SK-N-SH (cell line): ENCODE results near the gene PLA2G5. TPM values are rescaled to one million over a fixed set of nuclear protein-coding genes. Genes with fewer than 3 reads are reported as not detected.

Source experiments
- CTCF ChIA-PET: fragments of 300-600, 350-600 bp; formaldehyde crosslinking; extraction: SDS; loops from one replicate; lab custom pipeline; 2021; lab: Yijun Ruan, JAX
- POLR2A ChIA-PET: fragments of 350-600 bp; sonication (Branson Sonifier 250); formaldehyde crosslinking; extraction: SDS; loops from one replicate; lab custom pipeline; 2020; ENCODE audit warnings: antibody characterized with exemption, inconsistent platforms; lab: Yijun Ruan, JAX
- DNase-seq: peaks from one replicate; pipeline ENCODE4 v3.0.0; 2012
- H2AFZ ChIP-seq: fragments of 200-600 bp; sonication (generic); 2 replicates; pipeline ENCODE4 v1.8.1; 2016; ENCODE audit warnings: antibody characterized with exemption, mild to moderate bottlenecking, low read depth
- H3F3A ChIP-seq: fragments of 200-600 bp; sonication (generic); replicated peaks from 2 replicates; pipeline ENCODE3; 2016; ENCODE audit warnings: antibody characterized with exemption, mild to moderate bottlenecking; ENCODE audit not compliant: insufficient read depth
- H3K27ac ChIP-seq, 2 experiments: fragments of 200-500 bp in 1 of 2; fragments of 200-600 bp in 1 of 2; sonication (Bioruptor generic) in 1 of 2; sonication (generic), shearing (Covaris generic) in 1 of 2; 2 replicates each; pipeline versions ENCODE4 v1.5.1 to v1.6.1; 2014 to 2016; ENCODE audit warnings: low read depth in 2 of 2, inconsistent platforms in 1 of 2, low read length in 1 of 2, mild to moderate bottlenecking in 1 of 2, mixed read lengths in 1 of 2
- H3K27me3 ChIP-seq: fragments of 200-600 bp; sonication (generic), shearing (Covaris generic); 2 replicates; pipeline ENCODE4 v1.6.1; 2016; ENCODE audit warnings: mixed run types; ENCODE audit not compliant: insufficient read depth
- H3K36me3 ChIP-seq, 2 experiments: fragments of 200-500 bp in 1 of 2; fragments of 200-600 bp in 1 of 2; sonication (Bioruptor generic) in 1 of 2; sonication (generic) in 1 of 2; replicated peaks in 1 of 2; 2 replicates each; pipeline versions ENCODE3 to v1.5.1; 2014 to 2016; ENCODE audit warnings: low read length in 1 of 2, mild to moderate bottlenecking in 1 of 2; ENCODE audit not compliant: insufficient read depth in 2 of 2, control insufficient read depth in 1 of 2
- H3K4me1 ChIP-seq, 2 experiments: fragments of 200-500 bp in 1 of 2; fragments of 200-600 bp in 1 of 2; sonication (Bioruptor generic) in 1 of 2; sonication (generic), shearing (Covaris generic) in 1 of 2; 2 replicates each; pipeline versions ENCODE4 v1.5.1 to v1.6.1; 2014 to 2016; ENCODE audit warnings: low read depth in 1 of 2, low read length in 1 of 2, mixed run types in 1 of 2; ENCODE audit not compliant: insufficient read depth in 2 of 2, control insufficient read depth in 1 of 2
- H3K4me2 ChIP-seq: fragments of 200-600 bp; sonication (generic), shearing (Covaris generic); 2 replicates; pipeline ENCODE4 v1.6.1; 2017; ENCODE audit warnings: mixed run types
- H3K4me3 ChIP-seq, 2 experiments: fragments of 200-500 bp in 1 of 2; fragments of 200-600 bp in 1 of 2; sonication (Bioruptor generic) in 1 of 2; sonication (generic), shearing (Covaris generic) in 1 of 2; 2 replicates each; pipeline versions ENCODE4 v1.5.1 to v1.8.1; 2014 to 2016; ENCODE audit warnings: low read depth in 2 of 2, inconsistent platforms in 1 of 2, low read length in 1 of 2, mild to moderate bottlenecking in 1 of 2, mixed read lengths in 1 of 2, moderate library complexity in 1 of 2
- H3K79me2 ChIP-seq: fragments of 200-600 bp; sonication (generic); 2 replicates; pipeline ENCODE4 v1.8.1; 2017; ENCODE audit warnings: mild to moderate bottlenecking; ENCODE audit not compliant: insufficient read depth
- H3K9ac ChIP-seq: fragments of 200-600 bp; sonication (generic); 2 replicates; pipeline ENCODE4 v1.6.1; 2017; ENCODE audit warnings: mixed run types
- H3K9me2 ChIP-seq: fragments of 200-600 bp; sonication (generic); 2 replicates; pipeline ENCODE4 v1.6.1; 2017; ENCODE audit warnings: mixed run types
- H3K9me3 ChIP-seq: fragments of 200-600 bp; sonication (generic); 2 replicates; pipeline ENCODE4 v1.6.1; 2017; ENCODE audit warnings: mixed run types, mild to moderate bottlenecking, moderate library complexity
- H4K20me1 ChIP-seq: fragments of 200-600 bp; sonication (generic); 2 replicates; pipeline ENCODE4 v1.6.1; 2017; ENCODE audit warnings: mild to moderate bottlenecking, mixed run types; ENCODE audit not compliant: insufficient read depth
- ELF1 ChIP-seq: IDR thresholded peaks from 2 replicates; pipeline ENCODE4 v1.4.0; 2012
- EP300 ChIP-seq, 2 experiments: IDR thresholded peaks; 2 replicates each; pipeline versions ENCODE4 v1.4.0 to v1.6.1; 2012; ENCODE audit warnings: borderline replicate concordance in 1 of 2, low read depth in 1 of 2, low read length in 1 of 2
- EZH2phosphoT487 ChIP-seq: fragments of 200-600 bp; sonication (generic); IDR thresholded peaks from 2 replicates; pipeline ENCODE4 v1.6.1; 2017; ENCODE audit warnings: low read depth, mixed run types, mild to moderate bottlenecking, antibody characterized with exemption, moderate library complexity, borderline replicate concordance
- FOSL2 ChIP-seq: IDR thresholded peaks from 2 replicates; pipeline ENCODE4 v1.4.0; 2012; ENCODE audit warnings: low read depth, mild to moderate bottlenecking, moderate library complexity, borderline replicate concordance
- FOXJ3 ChIP-seq: sonication (generic); formaldehyde crosslinking; IDR thresholded peaks from 2 replicates; pipeline ENCODE4 v1.5.1; 2020; ENCODE audit warnings: mild to moderate bottlenecking, missing genetic modification reagents
- GABPA ChIP-seq: IDR thresholded peaks from 2 replicates; pipeline ENCODE4 v1.4.0; 2012; ENCODE audit warnings: low read depth, mild to moderate bottlenecking
- GATA2 ChIP-seq: sonication (generic); formaldehyde crosslinking; IDR thresholded peaks from 2 replicates; pipeline ENCODE4 v1.5.0; 2020; ENCODE audit warnings: mild to moderate bottlenecking, missing genetic modification reagents
- MAX ChIP-seq: IDR thresholded peaks from 2 replicates; pipeline ENCODE4 v1.4.0; 2012; ENCODE audit warnings: low read depth
- NFIC ChIP-seq: IDR thresholded peaks from 2 replicates; pipeline ENCODE4 v1.4.0; 2012; ENCODE audit warnings: borderline replicate concordance
- RCOR1 ChIP-seq: fragments of 150-350 bp; IDR thresholded peaks from 2 replicates; pipeline ENCODE4 v1.6.1; 2017; ENCODE audit warnings: antibody characterized with exemption, low read length
- RFX5 ChIP-seq: IDR thresholded peaks from 2 replicates; pipeline ENCODE4 v1.6.1; 2012; ENCODE audit warnings: mild to moderate bottlenecking, improper control_type of control experiment, low read length
- RXRA ChIP-seq: IDR thresholded peaks from 2 replicates; pipeline ENCODE4 v1.4.0; 2012; ENCODE audit warnings: low read depth, mild to moderate bottlenecking, borderline replicate concordance
- SMC3 ChIP-seq: IDR thresholded peaks from 2 replicates; pipeline ENCODE4 v1.6.1; 2012; ENCODE audit warnings: low read depth, low read length, improper control_type of control experiment
- TAF1 ChIP-seq: IDR thresholded peaks from 2 replicates; pipeline ENCODE4 v1.6.1; 2012; ENCODE audit warnings: low read depth, mild to moderate bottlenecking, low read length, moderate library complexity, borderline replicate concordance
- TCF12 ChIP-seq: IDR thresholded peaks from 2 replicates; pipeline ENCODE4 v1.4.0; 2012
- TEAD4 ChIP-seq: IDR thresholded peaks from 2 replicates; pipeline ENCODE4 v1.4.0; 2012; ENCODE audit warnings: mild to moderate bottlenecking, borderline replicate concordance; ENCODE audit not compliant: insufficient read depth
- USF1 ChIP-seq: IDR thresholded peaks from 2 replicates; pipeline ENCODE4 v1.4.0; 2012; ENCODE audit warnings: low read depth, borderline replicate concordance
- USF2 ChIP-seq: fragments of 150-350 bp; IDR thresholded peaks from 2 replicates; pipeline ENCODE4 v1.6.1; 2017; ENCODE audit warnings: antibody characterized with exemption, low read length, low read depth, borderline replicate concordance
- YY1 ChIP-seq: IDR thresholded peaks from 2 replicates; pipeline ENCODE4 v1.4.0; 2012; ENCODE audit warnings: low read depth, mild to moderate bottlenecking
- WGBS: methylation state at CpG from one replicate; pipeline ENCODE4 v1.1.6; 2017; ENCODE audit warnings: low lambda C conversion rate; 5-methylcytosine and 5-hydroxymethylcytosine counted together
- polyA plus RNA-seq, 3 experiments: library from polyadenylated mRNA; depleted of rRNA; stranded (reverse); fragments of >200 nt; gene quantifications; 2 replicates each; pipeline ENCODE4 v1.2.3, GENCODE V29; 2012
- TF ChIP-seq, protein P1 (sequence below): fragments of 200-600 bp; sonication (generic); IDR thresholded peaks from 2 replicates; pipeline ENCODE4 v1.6.1; 2017; ENCODE audit warnings: antibody characterized with exemption, mild to moderate bottlenecking, moderate library complexity
- TF ChIP-seq, protein P2 (sequence below): IDR thresholded peaks from 2 replicates; pipeline ENCODE4; 2012

The PLA2G5 gene
- polyA plus RNA-seq, 1 of the 3 experiments (the other 2 are of a cell fraction): not detected

GRCh38 chr1:20137055-20137454 lies 67.1 kb downstream of the PLA2G5 start:
- POLR2A ChIA-PET: no interaction called here
- no peak overlapping the region for H2AFZ ChIP-seq
- no peak for TF ChIP-seq SMC3
- no peak for TF ChIP-seq EP300 (IDR thresholded peaks at IDR 0.05; ENCODE audit: borderline replicate concordance in 1 of 2, low read depth in 1 of 2, low read length in 1 of 2)
- no peak for TF ChIP-seq GATA2
- TF ChIP-seq YY1: no peak
- TF ChIP-seq TCF12: no peak
- TF ChIP-seq RXRA: no peak
- TF ChIP-seq, protein P1, sequence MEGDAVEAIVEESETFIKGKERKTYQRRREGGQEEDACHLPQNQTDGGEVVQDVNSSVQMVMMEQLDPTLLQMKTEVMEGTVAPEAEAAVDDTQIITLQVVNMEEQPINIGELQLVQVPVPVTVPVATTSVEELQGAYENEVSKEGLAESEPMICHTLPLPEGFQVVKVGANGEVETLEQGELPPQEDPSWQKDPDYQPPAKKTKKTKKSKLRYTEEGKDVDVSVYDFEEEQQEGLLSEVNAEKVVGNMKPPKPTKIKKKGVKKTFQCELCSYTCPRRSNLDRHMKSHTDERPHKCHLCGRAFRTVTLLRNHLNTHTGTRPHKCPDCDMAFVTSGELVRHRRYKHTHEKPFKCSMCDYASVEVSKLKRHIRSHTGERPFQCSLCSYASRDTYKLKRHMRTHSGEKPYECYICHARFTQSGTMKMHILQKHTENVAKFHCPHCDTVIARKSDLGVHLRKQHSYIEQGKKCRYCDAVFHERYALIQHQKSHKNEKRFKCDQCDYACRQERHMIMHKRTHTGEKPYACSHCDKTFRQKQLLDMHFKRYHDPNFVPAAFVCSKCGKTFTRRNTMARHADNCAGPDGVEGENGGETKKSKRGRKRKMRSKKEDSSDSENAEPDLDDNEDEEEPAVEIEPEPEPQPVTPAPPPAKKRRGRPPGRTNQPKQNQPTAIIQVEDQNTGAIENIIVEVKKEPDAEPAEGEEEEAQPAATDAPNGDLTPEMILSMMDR: no peak
- no peak for TF ChIP-seq GABPA
- TF ChIP-seq USF2: no peak
- TF ChIP-seq USF1: no peak
- no peak for TF ChIP-seq RFX5
- TF ChIP-seq TEAD4: no peak
- no peak for TF ChIP-seq EZH2phosphoT487
- TF ChIP-seq RCOR1: no peak
- no peak for TF ChIP-seq NFIC
- no peak for TF ChIP-seq FOXJ3 (CRISPR knock-in tag)
- TF ChIP-seq, all 33 proteins: peak for 0

DNA sequence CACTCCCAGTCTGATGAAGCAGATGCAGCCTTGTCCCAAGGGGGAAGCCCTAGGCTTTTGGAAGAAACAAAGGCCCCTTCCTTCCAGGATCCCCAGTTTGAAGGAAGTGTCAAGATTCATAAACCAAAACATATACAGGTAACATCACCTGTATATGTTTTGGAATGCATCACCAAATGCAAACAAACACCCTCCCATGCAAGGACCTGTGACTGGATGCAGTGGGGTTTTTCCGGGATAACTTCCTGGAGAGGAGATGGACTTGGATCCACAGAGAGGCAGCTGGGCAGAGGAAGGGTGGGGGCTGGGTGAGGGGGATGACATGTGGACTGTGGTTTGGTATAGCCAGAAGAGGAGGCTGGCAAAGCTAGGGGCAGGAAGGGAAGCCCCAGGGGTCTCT lies 67.6 kb downstream of the PLA2G5 start:
- Histone ChIP-seq H3K4me1 (no peaks in the 10 kb centered on the region), H2AFZ (no peak overlapping the region), H3K4me2 (no peak overlapping the region), H3F3A (no peaks in the 10 kb centered on the region), H3K9me3 (no peaks in the 10 kb centered on the region), H3K27me3 (no peaks in the 10 kb centered on the region), H3K27ac (no peak overlapping the region), H3K36me3 (no peaks in the 10 kb centered on the region), H3K4me3 (no peak overlapping the region), H3K9ac (no peak overlapping the region), H4K20me1 (no peaks in the 10 kb centered on the region), H3K79me2 (no peaks in the 10 kb centered on the region), H3K9me2 (no peaks in the 10 kb centered on the region)
- CTCF ChIA-PET: interaction anchor here (1.1 kb wide), 1 partner anchor 14 kb away, joined by 3 read pairs; no protein-coding TSS in a partner anchor
- WGBS: 100% methylated on average over 1 of the region's 1 CpG
- no peak for DNase-seq
- POLR2A ChIA-PET: no interaction called here
- no peak for TF ChIP-seq TEAD4
- no peak for TF ChIP-seq FOSL2
- no peak for TF ChIP-seq USF2
- no peak for TF ChIP-seq TCF12
- TF ChIP-seq ELF1: no peak
- TF ChIP-seq SMC3: no peak
- no peak for TF ChIP-seq EZH2phosphoT487
- no peak for TF ChIP-seq MAX
- TF ChIP-seq RCOR1: no peak
- TF ChIP-seq FOXJ3 (CRISPR knock-in tag): no peak
- TF ChIP-seq, protein P2, sequence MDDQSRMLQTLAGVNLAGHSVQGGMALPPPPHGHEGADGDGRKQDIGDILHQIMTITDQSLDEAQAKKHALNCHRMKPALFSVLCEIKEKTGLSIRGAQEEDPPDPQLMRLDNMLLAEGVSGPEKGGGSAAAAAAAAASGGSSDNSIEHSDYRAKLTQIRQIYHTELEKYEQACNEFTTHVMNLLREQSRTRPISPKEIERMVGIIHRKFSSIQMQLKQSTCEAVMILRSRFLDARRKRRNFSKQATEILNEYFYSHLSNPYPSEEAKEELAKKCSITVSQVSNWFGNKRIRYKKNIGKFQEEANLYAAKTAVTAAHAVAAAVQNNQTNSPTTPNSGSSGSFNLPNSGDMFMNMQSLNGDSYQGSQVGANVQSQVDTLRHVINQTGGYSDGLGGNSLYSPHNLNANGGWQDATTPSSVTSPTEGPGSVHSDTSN: no peak
- no peak for TF ChIP-seq EP300 (IDR thresholded peaks at IDR 0.05; ENCODE audit: borderline replicate concordance in 1 of 2, low read depth in 1 of 2, low read length in 1 of 2)
- no peak for TF ChIP-seq TAF1

More at GRCh38 chr1:20137055-20137454, 67.1 kb downstream of the PLA2G5 start:
- Histone ChIP-seq H3K27ac (no peak overlapping the region), H3K9me2 (no peaks in the 10 kb centered on the region), H3K4me3 (no peak overlapping the region), H3K79me2 (no peaks in the 10 kb centered on the region), H3K9me3 (no peaks in the 10 kb centered on the region), H3K36me3 (no peaks in the 10 kb centered on the region), H3K4me1 (no peaks in the 10 kb centered on the region), H3K4me2 (no peak overlapping the region), H3K27me3 (no peaks in the 10 kb centered on the region), H3K9ac (no peak overlapping the region), H4K20me1 (no peaks in the 10 kb centered on the region), H3F3A (no peaks in the 10 kb centered on the region)
- WGBS: 67% methylated on average over 2 of the region's 4 CpGs
- CTCF ChIA-PET: interaction anchor here (1.1 kb wide), 1 partner anchor 15 kb away, joined by 3 read pairs; no protein-coding TSS in a partner anchor
- DNase-seq: no peak
